ENCODE results near the gene PGP. TPM values are rescaled to one million over a fixed set of nuclear protein-coding genes. Genes with fewer than 3 reads are reported as not detected.

The PGP gene
- total RNA-seq, 2 donors from 2014 or later, result 9.1 to 19.5 TPM

DNA sequence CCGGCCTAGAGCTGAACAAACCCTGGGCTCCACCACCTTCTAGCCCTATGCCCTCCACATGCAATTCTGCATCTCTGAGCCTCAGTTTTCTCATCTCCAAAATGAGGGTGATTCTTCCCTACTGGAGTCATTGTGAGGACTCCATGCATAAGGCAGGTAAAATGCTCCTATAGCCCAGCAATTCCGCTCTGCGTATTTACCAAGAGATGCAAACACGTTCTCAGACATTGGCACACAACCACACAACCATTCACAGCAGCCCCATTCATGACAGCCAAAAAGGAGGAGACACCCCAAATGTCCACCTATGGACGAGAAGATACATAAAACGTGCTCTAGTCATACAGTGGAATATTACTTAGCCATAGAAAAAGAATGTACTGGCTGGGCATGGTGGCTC lies 14.3 kb downstream of the PGP start:
- H3K27me3 ChIP-seq (replicated peaks; ENCODE audit: insufficient read depth), result peaks cover 6% of the 10 kb centered on the region
- H3K27ac ChIP-seq, result no peak overlapping the region
- H3K36me3 ChIP-seq, result no peaks in the 10 kb centered on the region
- TF ChIP-seq, protein P1, sequence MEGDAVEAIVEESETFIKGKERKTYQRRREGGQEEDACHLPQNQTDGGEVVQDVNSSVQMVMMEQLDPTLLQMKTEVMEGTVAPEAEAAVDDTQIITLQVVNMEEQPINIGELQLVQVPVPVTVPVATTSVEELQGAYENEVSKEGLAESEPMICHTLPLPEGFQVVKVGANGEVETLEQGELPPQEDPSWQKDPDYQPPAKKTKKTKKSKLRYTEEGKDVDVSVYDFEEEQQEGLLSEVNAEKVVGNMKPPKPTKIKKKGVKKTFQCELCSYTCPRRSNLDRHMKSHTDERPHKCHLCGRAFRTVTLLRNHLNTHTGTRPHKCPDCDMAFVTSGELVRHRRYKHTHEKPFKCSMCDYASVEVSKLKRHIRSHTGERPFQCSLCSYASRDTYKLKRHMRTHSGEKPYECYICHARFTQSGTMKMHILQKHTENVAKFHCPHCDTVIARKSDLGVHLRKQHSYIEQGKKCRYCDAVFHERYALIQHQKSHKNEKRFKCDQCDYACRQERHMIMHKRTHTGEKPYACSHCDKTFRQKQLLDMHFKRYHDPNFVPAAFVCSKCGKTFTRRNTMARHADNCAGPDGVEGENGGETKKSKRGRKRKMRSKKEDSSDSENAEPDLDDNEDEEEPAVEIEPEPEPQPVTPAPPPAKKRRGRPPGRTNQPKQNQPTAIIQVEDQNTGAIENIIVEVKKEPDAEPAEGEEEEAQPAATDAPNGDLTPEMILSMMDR (IDR thresholded peaks at IDR 0.05), result no peak
- no peak overlapping the region for H3K4me3 ChIP-seq
- H3K4me1 ChIP-seq (ENCODE audit: control insufficient read depth in 1 of 2, low read depth in 2 of 2), result peaks cover 5 to 21% of the 10 kb centered on the region in 2 donors
- ATAC-seq (ENCODE audit: insufficient number of reproducible peaks, low FRiP score, low read depth), result no peak
- no peaks in the 10 kb centered on the region for H3K9me3 ChIP-seq
- DNase-seq (ENCODE audit: low spot score), result no peak

DNA sequence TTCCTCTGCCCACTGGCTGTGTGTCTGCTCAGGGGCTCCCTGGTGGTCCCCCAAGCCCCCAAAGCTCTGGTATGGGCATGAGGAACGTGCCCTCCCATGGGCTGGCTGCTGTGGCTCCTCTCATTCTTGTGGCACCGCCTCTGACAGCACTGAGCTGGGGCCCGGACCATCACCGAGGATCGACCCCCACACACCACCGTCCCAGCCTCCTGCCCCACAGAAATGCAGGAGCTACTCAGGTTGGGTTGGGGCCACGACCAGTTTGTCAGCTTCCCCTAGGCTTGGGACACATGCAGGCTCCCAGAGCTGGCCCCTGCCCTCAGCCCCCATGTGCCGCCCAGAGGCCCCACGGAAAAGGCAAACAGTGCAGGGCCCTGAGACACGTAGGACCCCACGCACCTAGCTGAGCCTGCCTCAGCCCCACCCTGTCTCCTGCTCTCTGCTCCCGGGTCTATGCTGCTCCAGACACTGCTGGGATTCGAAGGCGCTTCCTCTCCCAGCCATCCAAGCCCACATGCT lies 15.0 kb downstream of the PGP start:
- Histone ChIP-seq H3K4me1 (ENCODE audit: control insufficient read depth in 1 of 2, low read depth in 2 of 2) (peaks cover 5 to 18% of the 10 kb centered on the region in 2 donors), H3K36me3 (no peaks in the 10 kb centered on the region), H3K27ac (no peak overlapping the region), H3K4me3 (no peak overlapping the region), H3K27me3 (replicated peaks; ENCODE audit: insufficient read depth) (peaks cover 8% of the 10 kb centered on the region), H3K9me3 (no peaks in the 10 kb centered on the region)
- TF ChIP-seq, protein P1 (IDR thresholded peaks at IDR 0.05), result no peak
- no peak for ATAC-seq (ENCODE audit: insufficient number of reproducible peaks, low FRiP score, low read depth)
- DNase-seq (ENCODE audit: low spot score), result no peak

DNA sequence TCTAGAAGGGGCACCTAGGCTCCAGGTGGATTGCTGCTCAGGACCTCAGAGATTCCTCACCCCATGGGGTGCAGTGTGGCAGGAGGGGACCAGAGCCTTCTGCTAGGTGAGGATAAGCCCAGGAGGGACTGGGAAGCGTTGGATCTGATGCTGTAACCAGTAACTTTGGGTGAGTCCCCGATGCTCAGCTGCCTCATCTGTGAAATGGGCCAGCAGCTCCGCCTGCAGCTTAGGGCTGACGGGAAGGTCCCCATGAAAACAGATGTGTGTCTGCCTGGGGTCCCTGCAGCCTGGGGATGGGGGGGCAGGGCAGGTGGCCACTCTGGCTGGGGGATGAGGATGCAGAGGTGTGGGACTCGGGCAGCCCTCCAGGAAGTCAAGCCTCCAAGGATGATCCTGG lies 15.5 kb downstream of the PGP start:
- no peaks in the 10 kb centered on the region for H3K9me3 ChIP-seq
- peaks cover 8% of the 10 kb centered on the region for H3K27me3 ChIP-seq (replicated peaks; ENCODE audit: insufficient read depth)
- TF ChIP-seq, protein P1 (IDR thresholded peaks at IDR 0.05), result no peak
- no peak overlapping the region for H3K27ac ChIP-seq
- H3K4me3 ChIP-seq, result no peak overlapping the region
- DNase-seq (ENCODE audit: low spot score), result no peak
- peaks cover 5 to 13% of the 10 kb centered on the region in 2 donors for H3K4me1 ChIP-seq (ENCODE audit: control insufficient read depth in 1 of 2, low read depth in 2 of 2)
- no peak for ATAC-seq (ENCODE audit: insufficient number of reproducible peaks, low FRiP score, low read depth)
- H3K36me3 ChIP-seq, result no peaks in the 10 kb centered on the region

DNA sequence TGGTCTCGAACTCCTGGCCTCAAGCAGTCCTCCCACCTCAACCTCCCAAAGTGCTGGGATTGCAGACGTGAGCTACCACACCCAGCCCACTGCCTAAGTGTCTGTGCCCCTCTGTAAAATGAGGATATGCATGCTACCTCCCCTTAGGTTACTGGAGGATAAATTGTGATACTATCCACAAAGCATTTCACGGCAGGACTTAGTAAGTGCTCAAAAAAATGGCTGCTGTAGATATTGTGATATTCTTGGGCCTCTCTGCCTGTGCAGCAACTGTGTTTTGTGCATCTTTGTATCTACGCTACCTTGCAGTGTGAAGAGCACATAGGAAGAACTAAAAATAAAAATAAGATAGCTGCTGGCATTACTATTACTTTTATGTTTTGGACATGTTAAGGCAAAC lies 16.4 kb downstream of the PGP start:
- Histone ChIP-seq H3K27me3 (replicated peaks; ENCODE audit: insufficient read depth) (peaks cover 8% of the 10 kb centered on the region), H3K4me1 (ENCODE audit: control insufficient read depth in 1 of 2, low read depth in 2 of 2) (peaks cover 5 to 13% of the 10 kb centered on the region in 2 donors), H3K36me3 (no peaks in the 10 kb centered on the region), H3K4me3 (no peak overlapping the region), H3K27ac (no peak overlapping the region), H3K9me3 (no peaks in the 10 kb centered on the region)
- TF ChIP-seq, protein P1 (IDR thresholded peaks at IDR 0.05), result no peak
- DNase-seq (ENCODE audit: low spot score) (no peak), ATAC-seq (ENCODE audit: insufficient number of reproducible peaks, low FRiP score, low read depth) (no peak)

DNA sequence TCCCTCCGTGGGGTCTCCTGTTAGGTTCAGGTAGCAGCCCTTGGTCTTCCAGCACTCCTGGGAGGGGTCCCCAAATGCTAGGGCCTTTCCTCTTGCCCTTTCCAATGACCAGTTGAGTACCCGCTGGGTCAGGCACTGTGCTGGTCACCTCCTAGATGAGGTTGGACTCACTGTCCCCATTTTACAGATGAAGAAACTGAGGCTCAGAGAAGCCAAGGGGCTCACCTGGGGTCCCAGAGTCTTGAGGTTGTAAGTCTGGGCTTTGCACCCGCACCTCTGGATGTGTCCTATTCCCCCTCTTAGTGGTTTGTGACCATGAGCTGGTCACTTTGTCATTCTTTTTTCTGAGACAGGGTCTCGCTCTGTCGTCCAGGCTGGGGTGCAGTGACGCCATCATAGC lies 16.9 kb downstream of the PGP start:
- peaks cover 8% of the 10 kb centered on the region for H3K27me3 ChIP-seq (replicated peaks; ENCODE audit: insufficient read depth)
- no peak for DNase-seq (ENCODE audit: low spot score)
- H3K27ac ChIP-seq, result no peak overlapping the region

More for the DNA sequence above, 16.9 kb downstream of the PGP start:
- ATAC-seq (ENCODE audit: insufficient number of reproducible peaks, low FRiP score, low read depth), result no peak
- no peaks in the 10 kb centered on the region for H3K9me3 ChIP-seq
- peaks cover 5 to 13% of the 10 kb centered on the region in 2 donors for H3K4me1 ChIP-seq (ENCODE audit: control insufficient read depth in 1 of 2, low read depth in 2 of 2)
- no peaks in the 10 kb centered on the region for H3K36me3 ChIP-seq
- TF ChIP-seq, protein P1 (IDR thresholded peaks at IDR 0.05), result no peak
- H3K4me3 ChIP-seq, result no peak overlapping the region
